Measurements from ENCODE around the gene POPDC3. TPM values are rescaled to one million over a fixed set of nuclear protein-coding genes. Genes with fewer than 3 reads are reported as not detected.

The POPDC3 gene
- total and polyA plus RNA-seq, 2 of the 13 experiments (the other 11 are each of a cell fraction or from before 2014, with no cell fraction given) = 0.18 to 0.20 TPM

GRCh38 chr6:105151644-105152043, 28.2 kb downstream of the POPDC3 start:
- Histone ChIP-seq H3K4me2 (ENCODE audit: low read depth, low read length) (no peak overlapping the region), H3K36me3 (replicated peaks in 1 of 2; ENCODE audit: control insufficient read depth in 1 of 2, insufficient read depth in 2 of 2, low read length in 2 of 2) (no peaks in the 10 kb centered on the region), H3K4me3 (replicated peaks in 1 of 3; ENCODE audit: insufficient read depth in 1 of 3, low read depth in 2 of 3, low read length in 3 of 3) (no peak overlapping the region), H3K4me1 (ENCODE audit: insufficient read depth, low read length) (no peaks in the 10 kb centered on the region), H2AFZ (ENCODE audit: low read length) (no peak overlapping the region), H4K20me1 (ENCODE audit: insufficient read depth, low read length) (no peaks in the 10 kb centered on the region), H3K27me3 (ENCODE audit: control insufficient read depth in 1 of 2, insufficient read depth in 2 of 2, low read length in 2 of 2) (no peaks in the 10 kb centered on the region), H3K27ac (ENCODE audit: extremely low read length, insufficient read depth, low read length) (no peak overlapping the region), H3K9ac (ENCODE audit: insufficient read depth, low read depth, low read length) (no peak overlapping the region), H3K9me3 (ENCODE audit: low read length) (no peaks in the 10 kb centered on the region), H3K79me2 (ENCODE audit: insufficient read depth, low read length) (no peaks in the 10 kb centered on the region)
- POLR2A ChIA-PET = no interaction called here
- ATAC-seq = no peak
- FAIRE-seq = no peak
- DNase-seq (ENCODE audit: low spot score) = no peak
- TF ChIP-seq ZNF431 (CRISPR knock-in tag; IDR thresholded peaks at IDR 0.05; ENCODE audit: borderline replicate concordance, low read depth) (no peak), NFYB (CRISPR knock-in tag; IDR thresholded peaks at IDR 0.05) (no peak)
- in situ Hi-C loops (cut with HindIII; ENCODE audit: extremely low pct_ligation_motif_present, low pct_unique_long_range_greater_than_20kb) = no loop called here
- no TSS peak for BruUV-seq (replicated peaks)
- intact Hi-C loops (cut with micrococcal nuclease; ENCODE audit: unreplicated experiment) = no loop called here
- CTCF ChIA-PET (ENCODE audit: low intra/inter-chr PET ratio, low total read pairs) = no interaction called here

- DNase-seq (ENCODE audit: low spot score) (no peak), FAIRE-seq (no peak), ATAC-seq (no peak)
- POLR2A ChIA-PET = no interaction called here
- Histone ChIP-seq H3K4me2 (ENCODE audit: low read depth, low read length) (no peak overlapping the region), H2AFZ (ENCODE audit: low read length) (no peak overlapping the region), H3K9me3 (ENCODE audit: low read length) (no peaks in the 10 kb centered on the region), H3K4me1 (ENCODE audit: insufficient read depth, low read length) (peaks cover 7% of the 10 kb centered on the region; the same call in 1 of the 2 replicates), H3K36me3 (replicated peaks in 1 of 2; ENCODE audit: control insufficient read depth in 1 of 2, insufficient read depth in 2 of 2, low read length in 2 of 2) (no peaks in the 10 kb centered on the region), H3K27ac (ENCODE audit: extremely low read length, insufficient read depth, low read length) (no peak overlapping the region), H3K4me3 (replicated peaks in 1 of 3; ENCODE audit: insufficient read depth in 1 of 3, low read depth in 2 of 3, low read length in 3 of 3) (no peak overlapping the region), H3K79me2 (ENCODE audit: insufficient read depth, low read length) (no peaks in the 10 kb centered on the region), H3K27me3 (ENCODE audit: control insufficient read depth in 1 of 2, insufficient read depth in 2 of 2, low read length in 2 of 2) (peaks cover 4 to 17% of the 10 kb centered on the region in 2 experiments; a peak in 3 of 5 replicates), H3K9ac (ENCODE audit: insufficient read depth, low read depth, low read length) (no peak overlapping the region), H4K20me1 (ENCODE audit: insufficient read depth, low read length) (no peaks in the 10 kb centered on the region)
- 88% methylated on average over 2 of the region's 2 CpGs for WGBS (ENCODE audit: low lambda C conversion rate)
- CTCF ChIA-PET (ENCODE audit: low intra/inter-chr PET ratio, low total read pairs) = no interaction called here
- in situ Hi-C loops (cut with HindIII; ENCODE audit: extremely low pct_ligation_motif_present, low pct_unique_long_range_greater_than_20kb) = no loop called here
- TF ChIP-seq CREBL2 (CRISPR knock-in tag; IDR thresholded peaks at IDR 0.05; ENCODE audit: borderline replicate concordance) = no peak
- peak; percentile 59; the same call in 1 of the 2 replicates for TF ChIP-seq CREB1 (IDR thresholded peaks at IDR 0.05)
- no peak for TF ChIP-seq CREB1 (CRISPR knock-in tag; IDR thresholded peaks at IDR 0.05)
- no TSS peak for BruUV-seq (replicated peaks)
- intact Hi-C loops (cut with micrococcal nuclease; ENCODE audit: unreplicated experiment) = no loop called here
Observed at GRCh38 chr6:105138141-105138540, 41.7 kb downstream of the POPDC3 start.
